AG08395 (cell line): ENCODE results near the gene ARL8B.
A peak's percentile ranks its signal among the peaks of the same experiment; 100 is the strongest.
"Not testable (repeated sequence)": the region's sequence is repeated elsewhere in the genome, so short reads cannot be mapped to it uniquely, and the experiment has no call there.

Experiments used
- DNase-seq: peaks from one replicate; pipeline ENCODE4 v3.0.0; 2012; ENCODE audit warnings: mixed read lengths, low spot score

ARL8B gene

GRCh38 chr3:5112043-5112442, 10.0 kb upstream of the ARL8B start:
- no peak for DNase-seq

GRCh38 chr3:5113726-5114125, 8.4 kb upstream of the ARL8B start:
- DNase-seq = not testable (repeated sequence)

GRCh38 chr3:5115506-5116162, 6.5 kb upstream of the ARL8B start:
- peak; percentile 7 for DNase-seq

GRCh38 chr3:5116538-5116937, 5.6 kb upstream of the ARL8B start:
- no peak for DNase-seq

GRCh38 chr3:5120446-5120845, 1.6 kb upstream of the ARL8B start:
- no peak for DNase-seq

- DNase-seq = peak; percentile 66
These were observed 932 bp downstream of the ARL8B start for GRCh38 chr3:5122741-5123706.

- no peak for DNase-seq
These were observed 1.8 kb downstream of the ARL8B start for GRCh38 chr3:5123937-5124336.

GRCh38 chr3:5126586-5126985, 4.5 kb downstream of the ARL8B start:
- DNase-seq = no peak

GRCh38 chr3:5128849-5129248, 6.8 kb downstream of the ARL8B start:
- DNase-seq = no peak

- DNase-seq = no peak
These were observed 11.3 kb downstream of the ARL8B start for GRCh38 chr3:5133239-5134018.

- no peak for DNase-seq
These were observed 11.9 kb downstream of the ARL8B start for GRCh38 chr3:5134019-5134391.

GRCh38 chr3:5134499-5134898, 12.4 kb downstream of the ARL8B start:
- no peak for DNase-seq

GRCh38 chr3:5136211-5136918, 14.3 kb downstream of the ARL8B start:
- DNase-seq = peak; percentile 22

- DNase-seq = no peak
These were observed 14.9 kb downstream of the ARL8B start for GRCh38 chr3:5136919-5137429.

- DNase-seq = peak; percentile 25
These were observed 16.3 kb downstream of the ARL8B start for GRCh38 chr3:5138214-5138981.

- DNase-seq = no peak
These were observed 18.1 kb downstream of the ARL8B start for GRCh38 chr3:5140230-5140621.

- DNase-seq = no peak
These were observed 18.7 kb downstream of the ARL8B start for GRCh38 chr3:5140839-5141238.

GRCh38 chr3:5141760-5142159, 19.7 kb downstream of the ARL8B start:
- no peak for DNase-seq

- no peak for DNase-seq
These were observed 21.4 kb downstream of the ARL8B start for GRCh38 chr3:5143464-5143863.

GRCh38 chr3:5144316-5144994, 22.4 kb downstream of the ARL8B start:
- DNase-seq = no peak
